Lower lobe of right lung (tissue), 2 donors: Measurements from ENCODE around the gene KCNA1. TPM values are rescaled to one million over a fixed set of nuclear protein-coding genes. Genes with fewer than 3 reads are reported as not detected.

Source experiments
- ATAC-seq, 2 donors: fragments of 200-7000 bp; cut with Tn5 transposase; one replicate each; pipeline ENCODE4 v1.9.1; 2020 to 2022; ENCODE audit warnings: mild to moderate bottlenecking in 2 of 2, moderate library complexity in 2 of 2
- DNase-seq: peaks from one replicate; pipeline ENCODE4 v3.0.0-alpha.2; 2020
- H3K27ac ChIP-seq: fragments of 200-600 bp; one replicate; pipeline ENCODE4 v1.8.0; 2022
- H3K27me3 ChIP-seq: fragments of 200-600 bp; one replicate; pipeline ENCODE4 v1.8.0; 2022; ENCODE audit warnings: low read depth
- H3K36me3 ChIP-seq: fragments of 200-600 bp; one replicate; pipeline ENCODE4 v1.8.0; 2022; ENCODE audit warnings: mild to moderate bottlenecking
- H3K4me1 ChIP-seq: fragments of 200-600 bp; one replicate; pipeline ENCODE4 v1.8.0; 2022
- H3K4me3 ChIP-seq: fragments of 200-600 bp; one replicate; pipeline ENCODE4 v1.8.0; 2022; ENCODE audit warnings: mild to moderate bottlenecking
- H3K9me3 ChIP-seq: fragments of 200-600 bp; one replicate; pipeline ENCODE4 v1.8.0; 2022
- CTCF ChIP-seq: fragments of 200-600 bp; IDR thresholded peaks from one replicate; pipeline ENCODE4 v1.8.0; 2022; ENCODE audit warnings: antibody characterized with exemption, mild to moderate bottlenecking
- intact Hi-C: fragments of 100-400 bp; cut with DNase I; formaldehyde crosslinking; loops from one replicate; pipeline ENCODE4 v1.11.0; 2022
- total RNA-seq: library from RNA; stranded (reverse); fragmentation: NEBNext Ultra II Directional; extraction: Animal tissue kit (Norgen Biotek cat#: 25700); gene quantifications from one replicate; pipeline ENCODE4 v1.2.1, GENCODE V29; 2021
- donor health status: DM: no; HTN: yes; CAD: no; lungs with severe emphysema.

Gene KCNA1
- total RNA-seq, 1 donor from 2014 or later: not detected

GRCh38 chr12:4943067-4943937, 33.6 kb downstream of the KCNA1 start:
- no peak for TF ChIP-seq CTCF
- Histone ChIP-seq H3K4me3 (no peak overlapping the region), H3K9me3 (no peaks in the 10 kb centered on the region), H3K4me1 (no peaks in the 10 kb centered on the region), H3K36me3 (no peaks in the 10 kb centered on the region), H3K27me3 (peaks cover 5% of the 10 kb centered on the region), H3K27ac (no peak overlapping the region)
- no peak for ATAC-seq
- no peak for DNase-seq
- intact Hi-C loops: no loop called here

GRCh38 chr12:4943938-4944284, 34.2 kb downstream of the KCNA1 start:
- ATAC-seq (no peak), DNase-seq (no peak)
- H3K4me1 ChIP-seq: no peaks in the 10 kb centered on the region
- no peak overlapping the region for H3K4me3 ChIP-seq
- no peaks in the 10 kb centered on the region for H3K9me3 ChIP-seq
- no peak overlapping the region for H3K27ac ChIP-seq
- TF ChIP-seq CTCF: no peak
- intact Hi-C loops: no loop called here
- no peaks in the 10 kb centered on the region for H3K36me3 ChIP-seq
- H3K27me3 ChIP-seq: peaks cover 5% of the 10 kb centered on the region

- Histone ChIP-seq H3K4me3 (no peak overlapping the region), H3K27me3 (peaks cover 25% of the 10 kb centered on the region), H3K4me1 (no peaks in the 10 kb centered on the region), H3K27ac (no peak overlapping the region), H3K9me3 (no peaks in the 10 kb centered on the region), H3K36me3 (no peaks in the 10 kb centered on the region)
- intact Hi-C loops: no loop called here
- DNase-seq: no peak
- no peak for ATAC-seq
- no peak for TF ChIP-seq CTCF
Observed at GRCh38 chr12:4947253-4947652, 37.5 kb downstream of the KCNA1 start.

- intact Hi-C loops: no loop called here
- Histone ChIP-seq H3K27me3 (peaks cover 41% of the 10 kb centered on the region), H3K4me3 (no peak overlapping the region), H3K27ac (no peak overlapping the region), H3K36me3 (no peaks in the 10 kb centered on the region), H3K9me3 (no peaks in the 10 kb centered on the region), H3K4me1 (no peaks in the 10 kb centered on the region)
- no peak for DNase-seq
- TF ChIP-seq CTCF: no peak
- no peak for ATAC-seq
Observed at GRCh38 chr12:4951083-4951482, 41.4 kb downstream of the KCNA1 start.

- H3K27ac ChIP-seq: no peak overlapping the region
- intact Hi-C loops: no loop called here
Observed at GRCh38 chr12:4951601-4952000, 41.9 kb downstream of the KCNA1 start.

More at GRCh38 chr12:4951601-4952000, 41.9 kb downstream of the KCNA1 start:
- H3K4me3 ChIP-seq: no peak overlapping the region
- no peaks in the 10 kb centered on the region for H3K36me3 ChIP-seq
- no peak for ATAC-seq
- peaks cover 41% of the 10 kb centered on the region for H3K27me3 ChIP-seq
- DNase-seq: no peak
- no peaks in the 10 kb centered on the region for H3K4me1 ChIP-seq
- TF ChIP-seq CTCF: no peak
- H3K9me3 ChIP-seq: no peaks in the 10 kb centered on the region
